ENCODE measurements around the gene PPT2.

- no peak for TF ChIP-seq CTCF (IDR thresholded peaks at IDR 0.05; ENCODE audit: low read length)
- no peak for TF ChIP-seq EZH2 (optimal IDR thresholded peaks at IDR 0.05; ENCODE audit: low read depth, low read length)
- TF ChIP-seq EZH2phosphoT487 (IDR thresholded peaks at IDR 0.05; ENCODE audit: low read length): no peak
Observed at GRCh38 chr6:32167154-32167760, 13.3 kb downstream of the PPT2 start.
